HG03045 (cell line): ENCODE results near the gene ALPK1.

Experiments used
- ATAC-seq: cut with Tn5 transposase; IDR thresholded peaks from one replicate; pipeline ENCODE4 v1.9.1; 2021; ENCODE audit warnings: mild to moderate bottlenecking, moderate library complexity; ENCODE audit not compliant: unreplicated experiment

Gene ALPK1

DNA sequence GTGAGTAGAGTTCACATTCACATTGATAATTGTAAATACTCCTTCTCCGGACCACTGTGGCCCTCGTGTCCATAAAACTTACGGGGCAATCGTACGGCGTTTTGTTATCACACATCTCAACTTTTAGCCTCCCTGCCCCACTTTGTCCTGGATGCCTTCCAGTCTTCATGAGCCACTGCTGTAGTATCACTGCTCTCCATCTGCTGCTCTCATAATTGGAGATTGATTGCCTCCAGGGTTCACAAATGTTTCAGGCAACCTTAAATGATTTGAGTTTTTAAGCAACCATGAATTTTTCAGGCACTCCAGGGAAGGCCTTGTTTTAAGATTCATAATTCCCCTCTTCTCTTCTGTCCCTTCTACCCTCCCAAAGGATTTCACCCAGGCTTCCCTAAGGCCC, 28.4 kb downstream of the ALPK1 start:
- no peak for ATAC-seq

DNA sequence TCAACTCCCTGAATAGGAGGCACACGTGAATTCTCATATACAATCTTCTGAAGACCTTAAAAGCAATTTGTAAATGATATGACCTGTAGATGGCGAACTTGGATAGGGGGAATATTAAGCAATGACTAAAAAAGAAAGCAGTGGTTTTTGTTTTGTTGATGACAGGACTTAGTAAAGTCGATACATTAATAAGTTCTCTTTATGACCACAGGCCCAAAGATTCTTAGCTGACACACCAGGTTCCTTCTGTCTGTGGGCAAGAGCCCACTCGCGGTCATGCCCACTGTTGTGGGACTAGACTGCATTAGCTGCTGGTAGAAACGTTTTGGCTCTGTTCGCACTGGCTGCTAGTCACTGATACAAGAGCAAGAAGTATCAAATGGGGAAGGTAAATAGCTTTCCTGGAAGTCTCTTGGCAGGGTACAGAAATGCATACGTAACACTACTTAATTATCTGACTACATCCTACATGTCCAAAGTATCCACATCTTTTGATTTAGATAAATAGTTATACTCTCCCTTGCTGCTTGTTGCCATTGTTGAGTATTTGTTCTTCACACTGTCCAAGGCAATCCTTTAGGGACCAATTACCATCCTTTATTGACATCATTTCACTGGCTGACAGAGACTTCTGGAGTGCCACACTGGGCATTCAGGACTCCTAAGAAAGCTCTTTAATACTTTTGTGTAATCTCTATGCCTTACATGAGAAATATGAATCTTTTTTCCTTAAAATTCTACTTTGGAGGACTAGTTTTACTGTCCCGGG, 31.0 kb downstream of the ALPK1 start:
- ATAC-seq, result peak; percentile 79

DNA sequence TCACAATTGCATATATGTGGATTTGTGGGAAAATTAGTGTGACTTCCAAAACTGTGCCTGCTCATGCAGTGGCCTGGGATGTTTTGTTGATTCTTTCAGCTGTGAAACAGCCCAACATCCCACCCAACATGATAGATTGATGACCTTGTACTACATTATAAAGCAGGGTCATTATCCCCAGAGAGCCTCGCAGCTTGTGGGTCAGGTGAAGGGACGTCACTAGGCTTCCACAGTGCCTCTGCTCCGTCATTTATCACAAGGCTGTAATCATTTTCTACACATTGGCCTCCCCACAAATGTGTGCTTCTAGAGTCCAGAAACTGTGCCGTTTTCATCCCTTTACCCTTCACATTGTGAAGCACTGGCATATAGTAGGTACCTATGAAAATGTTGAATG, 31.6 kb downstream of the ALPK1 start:
- no peak for ATAC-seq

DNA sequence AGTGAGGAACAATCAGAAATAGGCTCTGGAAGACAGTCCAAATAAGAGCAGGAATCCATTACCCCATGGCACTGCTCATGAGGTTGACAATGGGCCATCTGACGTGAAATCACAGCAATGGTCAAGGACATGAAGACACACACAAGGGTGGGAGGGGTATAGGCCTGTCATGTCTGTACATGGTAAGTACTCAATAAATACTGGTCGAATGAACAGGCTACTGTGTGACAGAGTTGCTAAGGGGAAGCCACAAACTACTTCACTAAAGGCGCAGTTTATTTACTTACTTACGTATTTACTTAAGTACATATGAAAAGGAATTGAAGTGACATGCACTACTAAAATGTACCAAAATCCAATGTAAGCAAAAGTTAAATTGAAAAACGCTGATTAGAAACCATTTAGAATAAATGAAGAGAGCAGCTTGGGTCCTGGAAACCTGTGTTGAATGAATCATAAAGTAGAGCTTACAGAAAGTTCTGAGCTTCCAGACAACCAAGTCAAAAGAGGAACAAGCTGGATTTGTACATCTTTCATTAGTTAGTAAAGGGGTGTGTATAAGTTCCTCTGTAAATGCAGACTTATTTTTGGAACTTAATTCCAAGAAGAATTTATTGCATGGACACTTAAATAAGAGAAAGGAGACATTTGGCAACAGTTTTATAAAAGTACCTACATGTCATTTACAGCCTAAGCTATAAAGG, 32.7 kb downstream of the ALPK1 start:
- ATAC-seq, result no peak

DNA sequence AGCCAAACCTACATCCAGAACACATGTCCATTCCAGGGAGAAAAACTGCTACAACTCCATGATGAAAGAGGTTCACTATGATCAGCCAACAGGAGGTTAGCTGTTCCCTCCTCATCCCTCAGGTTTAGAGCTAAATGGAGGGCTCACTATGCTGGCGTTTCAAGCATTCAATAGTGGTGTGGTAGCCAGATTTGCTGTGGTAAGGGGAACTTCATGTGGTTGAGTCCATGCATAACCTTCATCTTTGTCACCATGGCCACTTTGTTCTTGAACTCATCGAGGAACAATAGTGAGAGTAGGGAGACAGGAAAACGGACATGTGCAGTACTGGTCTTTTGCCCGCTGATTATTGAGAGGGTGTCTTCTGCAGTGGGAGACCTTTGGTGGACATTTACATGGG, 33.8 kb downstream of the ALPK1 start:
- ATAC-seq, result no peak

DNA sequence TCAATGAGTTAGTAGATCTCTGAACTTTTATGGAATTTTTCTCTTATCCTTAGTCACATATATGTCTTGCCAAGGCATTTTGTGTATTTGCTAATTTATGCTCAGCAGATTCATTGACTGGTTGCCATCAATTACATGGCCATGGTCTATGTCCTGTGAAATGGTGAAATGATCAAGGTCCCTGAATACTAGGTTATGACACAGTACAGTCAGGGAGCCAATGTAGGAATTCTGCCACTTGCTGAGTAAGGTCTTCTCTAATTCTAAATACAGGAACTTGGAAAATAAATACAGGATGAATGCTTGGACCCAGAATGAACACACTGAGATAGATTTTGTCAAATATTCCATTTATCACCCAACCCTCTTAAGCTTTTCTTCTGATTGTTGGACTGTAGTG, 35.2 kb downstream of the ALPK1 start:
- no peak for ATAC-seq

DNA sequence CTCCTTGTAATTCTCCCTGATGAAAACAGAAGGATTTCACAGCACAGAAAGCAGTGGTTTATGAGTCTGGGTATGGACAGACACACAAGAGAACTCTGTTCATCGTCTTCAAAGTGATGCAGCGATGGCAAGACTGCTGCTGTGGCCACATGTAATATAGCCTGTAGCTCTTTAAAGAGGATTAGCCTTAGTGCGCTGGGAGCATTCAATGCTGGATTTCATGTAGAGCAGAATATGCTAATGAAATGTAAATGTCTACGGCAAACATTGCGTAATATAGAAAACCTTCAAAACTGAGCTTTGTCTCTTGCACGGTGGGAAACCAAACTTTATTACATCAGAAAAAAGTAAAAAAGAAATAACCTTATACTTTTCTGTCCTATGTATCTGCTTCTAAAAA, 42.9 kb downstream of the ALPK1 start:
- no peak for ATAC-seq

DNA sequence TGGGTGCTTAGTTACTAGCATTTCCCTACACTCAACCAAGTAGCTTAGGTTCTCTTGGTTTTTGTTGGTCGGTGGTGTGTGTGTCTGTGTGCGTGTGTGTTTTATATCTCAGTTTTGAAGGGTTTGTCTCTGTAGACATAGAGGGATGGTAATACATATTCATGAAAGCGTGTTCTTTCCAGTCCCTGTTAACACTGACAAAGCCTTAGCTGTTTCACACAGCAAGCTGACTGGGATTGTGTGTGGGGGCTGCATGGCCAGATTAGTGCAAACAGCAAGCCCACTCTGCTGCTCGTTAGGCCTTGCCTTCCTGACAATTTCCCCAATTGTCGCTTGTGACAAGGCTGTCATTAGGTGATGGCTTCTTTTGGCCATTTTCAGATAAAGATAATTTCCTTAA, 43.9 kb downstream of the ALPK1 start:
- ATAC-seq, result no peak

DNA sequence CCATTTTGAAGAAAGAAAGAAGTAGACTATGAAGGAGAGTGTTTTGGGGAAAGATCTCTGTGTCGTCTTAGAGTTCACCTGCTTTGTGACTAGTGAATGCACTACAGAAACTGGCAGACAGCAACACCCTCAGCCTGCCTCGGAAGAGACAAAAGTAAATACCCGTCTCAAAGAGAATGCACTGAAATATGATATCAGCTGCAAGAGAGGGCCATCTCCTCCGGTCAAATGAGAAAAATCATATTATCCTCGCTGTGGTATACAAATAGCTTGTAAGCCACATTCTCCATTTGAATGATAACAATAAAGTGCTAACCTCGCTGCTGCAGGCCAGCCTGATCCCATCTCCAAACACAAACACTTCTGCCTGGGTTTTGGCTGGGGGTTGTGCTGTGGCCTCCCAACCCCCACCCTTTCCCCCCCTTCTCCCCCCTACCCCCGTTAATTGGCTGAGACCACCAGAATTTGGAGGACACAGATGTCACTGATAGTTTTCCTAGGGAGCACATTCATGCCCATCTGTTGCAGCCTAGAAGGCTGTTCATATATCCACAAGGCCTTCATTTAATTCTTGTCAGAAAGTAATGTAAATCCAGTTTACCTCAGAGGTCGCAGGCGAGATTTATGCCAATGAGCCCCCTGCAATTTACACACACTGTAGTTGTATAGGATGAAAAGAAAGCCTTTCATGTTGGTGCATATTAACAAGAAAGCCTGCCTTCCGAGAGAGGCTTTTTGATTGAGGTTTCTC, 46.3 kb downstream of the ALPK1 start:
- no peak for ATAC-seq

DNA sequence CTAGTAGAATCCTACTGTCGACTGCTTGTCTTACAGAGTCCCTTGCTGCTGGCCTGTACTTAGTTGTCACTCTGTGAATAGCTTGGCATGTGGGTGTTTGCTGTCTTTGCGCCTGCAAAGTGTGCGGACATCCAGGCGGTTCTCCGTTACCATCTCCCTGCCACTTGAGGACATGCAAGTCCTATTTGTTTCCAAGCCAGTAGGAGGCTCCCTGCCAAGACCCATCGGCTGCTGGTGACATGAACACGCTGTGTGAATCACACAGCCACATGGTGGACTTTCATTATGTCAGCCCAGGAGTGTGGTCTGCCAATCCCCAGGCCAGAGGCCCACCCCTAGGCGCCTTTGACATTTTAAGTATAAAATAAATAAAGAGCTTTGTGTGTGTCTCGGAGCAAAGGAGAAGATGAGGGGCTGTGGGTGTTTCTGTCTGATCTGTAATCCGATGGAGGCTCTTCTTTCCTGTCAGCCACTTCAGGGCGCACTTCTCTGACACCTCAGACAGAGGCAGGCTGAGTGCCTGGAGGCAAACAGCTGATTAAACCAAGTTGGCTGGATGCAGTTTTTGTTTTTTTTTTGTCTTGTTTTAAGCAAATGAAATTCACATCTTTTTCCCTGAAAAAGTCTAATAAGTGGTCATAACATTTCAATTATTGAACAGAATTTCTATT, 51.5 kb downstream of the ALPK1 start:
- ATAC-seq, result no peak

DNA sequence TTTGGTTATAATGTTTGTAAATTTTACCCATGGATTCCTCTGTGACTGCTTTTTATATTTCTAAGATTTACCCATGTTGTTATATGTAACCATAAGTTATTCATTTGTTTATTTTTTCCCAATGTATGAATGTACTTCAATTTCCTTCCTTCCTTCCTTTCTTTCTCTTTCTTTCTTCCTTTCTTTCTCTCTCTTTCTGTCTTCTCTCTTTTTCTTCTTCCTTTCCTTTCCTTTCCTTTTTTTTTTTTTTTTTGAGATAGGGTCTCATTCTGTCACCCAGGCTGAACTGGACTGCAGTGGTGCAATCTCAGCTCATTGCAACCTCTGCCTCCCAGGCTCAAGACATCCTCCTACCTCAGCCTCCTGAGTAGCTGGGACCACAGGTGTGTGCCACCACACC, 55.6 kb downstream of the ALPK1 start:
- ATAC-seq, result no peak

DNA sequence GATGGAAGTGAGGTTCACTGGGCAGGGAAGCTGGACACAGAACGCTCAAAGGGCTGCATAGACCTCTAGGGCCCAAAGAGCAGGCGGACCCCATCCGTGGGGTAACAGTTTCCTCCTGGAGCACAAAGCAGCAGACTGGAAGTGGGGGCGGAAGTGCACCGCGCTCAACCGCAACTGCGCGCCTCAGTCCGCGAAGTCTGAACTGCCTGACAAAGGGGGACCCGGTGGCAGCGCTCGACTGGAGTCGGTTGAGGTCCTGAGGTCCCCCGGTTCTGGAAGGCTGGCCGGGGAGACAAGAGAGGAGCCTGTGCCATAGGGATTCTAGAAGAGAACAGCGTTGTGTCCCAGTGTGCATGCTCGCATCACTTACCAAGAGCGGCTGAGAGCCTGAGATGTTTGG, 58.5 kb downstream of the ALPK1 start:
- no peak for ATAC-seq

DNA sequence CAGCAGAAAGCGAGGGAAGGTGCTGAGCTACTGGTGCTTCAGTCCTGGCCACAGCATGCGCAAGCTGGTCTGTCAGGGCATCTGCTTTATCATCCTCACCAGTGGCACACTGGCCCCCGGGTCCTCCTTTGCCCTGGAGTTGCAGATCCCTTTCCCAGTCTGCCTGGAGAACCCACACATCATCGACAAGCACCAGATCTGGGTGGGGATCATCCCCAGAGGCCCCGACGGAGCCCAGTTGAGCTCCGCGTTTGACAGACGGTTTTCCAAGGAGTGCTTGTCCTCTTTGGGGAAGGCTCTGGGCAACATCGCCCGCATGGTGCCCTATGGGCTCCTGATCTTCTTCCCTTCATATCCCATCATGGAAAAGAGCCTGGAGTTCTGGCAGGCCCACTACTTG, 60.3 kb downstream of the ALPK1 start:
- no peak for ATAC-seq

DNA sequence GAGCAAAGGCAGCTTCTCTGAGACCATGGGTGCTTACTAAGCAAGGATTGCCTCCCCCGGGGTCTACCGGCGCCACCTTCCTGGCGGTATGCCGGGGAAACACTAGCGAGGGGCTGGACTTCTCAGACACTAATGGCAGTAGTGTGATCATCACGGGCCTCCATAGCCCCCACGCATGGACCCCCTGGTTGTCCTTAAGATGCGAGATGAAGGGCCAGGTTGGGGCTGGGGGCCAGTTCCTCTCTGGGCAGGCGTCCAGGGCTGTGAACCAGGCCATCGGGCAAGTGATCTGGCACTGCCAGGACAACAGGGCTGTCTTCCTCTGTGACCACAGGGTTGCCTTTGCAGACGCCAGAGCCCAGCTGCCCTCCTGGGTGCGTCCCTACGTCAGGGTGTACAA, 60.7 kb downstream of the ALPK1 start:
- ATAC-seq, result no peak

DNA sequence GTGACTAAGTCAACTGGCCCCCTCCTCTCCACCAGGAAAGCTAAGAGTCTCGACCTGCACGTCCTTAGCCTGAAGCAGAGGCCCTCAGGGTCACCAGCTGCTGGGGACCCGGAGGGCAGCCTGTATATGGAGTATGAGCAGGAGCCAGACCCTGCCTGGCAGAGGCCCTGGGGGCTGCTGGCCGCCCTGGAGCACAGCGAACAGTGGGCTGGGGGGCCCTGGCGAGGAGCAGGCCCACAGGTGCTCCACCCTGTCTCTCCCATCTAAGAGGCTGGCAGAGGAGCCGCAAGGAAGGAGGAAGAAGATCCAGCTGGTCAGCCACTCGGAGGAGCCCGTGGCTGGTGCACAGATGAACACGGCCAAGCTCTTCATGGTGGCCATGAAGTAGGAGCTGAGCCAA, 61.2 kb downstream of the ALPK1 start:
- no peak for ATAC-seq

DNA sequence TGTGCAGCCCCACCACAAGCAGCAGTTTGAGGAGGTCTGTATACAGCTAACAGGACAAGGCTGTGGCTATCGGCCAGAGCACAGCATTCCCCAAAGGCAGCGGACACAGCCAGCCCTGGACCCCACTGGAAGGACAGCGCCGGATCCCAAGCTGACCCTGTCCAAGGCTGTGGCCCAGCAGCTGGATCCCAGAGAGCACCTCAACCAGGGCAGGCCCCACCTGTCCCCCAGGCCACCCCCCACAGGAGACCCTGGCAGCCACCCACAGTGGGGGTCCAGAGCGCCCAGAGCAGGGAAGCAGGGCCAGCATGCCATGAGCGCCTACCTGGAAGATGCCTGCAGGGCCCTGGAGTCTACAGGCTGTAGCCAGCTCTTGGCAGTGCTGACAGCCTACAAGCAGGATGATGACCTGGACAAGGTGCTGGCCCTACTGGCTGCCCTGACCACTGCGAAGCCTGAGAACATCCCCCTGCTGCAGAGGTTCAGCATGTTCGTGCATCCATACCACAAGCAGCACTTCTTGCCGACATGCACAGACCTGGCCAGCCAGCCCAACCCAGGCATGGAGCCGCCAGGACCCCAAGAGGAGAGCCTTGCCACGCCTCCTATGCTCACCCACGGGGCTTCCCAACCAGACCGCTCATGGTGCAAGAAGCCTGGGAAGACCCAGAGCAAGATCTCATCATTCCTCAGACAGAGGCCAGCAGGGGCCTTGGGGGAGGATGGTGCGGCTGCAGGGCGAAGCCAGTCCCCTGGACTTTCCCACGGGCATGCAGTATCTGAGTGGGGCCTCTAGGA, 62.0 kb downstream of the ALPK1 start:
- no peak for ATAC-seq

DNA sequence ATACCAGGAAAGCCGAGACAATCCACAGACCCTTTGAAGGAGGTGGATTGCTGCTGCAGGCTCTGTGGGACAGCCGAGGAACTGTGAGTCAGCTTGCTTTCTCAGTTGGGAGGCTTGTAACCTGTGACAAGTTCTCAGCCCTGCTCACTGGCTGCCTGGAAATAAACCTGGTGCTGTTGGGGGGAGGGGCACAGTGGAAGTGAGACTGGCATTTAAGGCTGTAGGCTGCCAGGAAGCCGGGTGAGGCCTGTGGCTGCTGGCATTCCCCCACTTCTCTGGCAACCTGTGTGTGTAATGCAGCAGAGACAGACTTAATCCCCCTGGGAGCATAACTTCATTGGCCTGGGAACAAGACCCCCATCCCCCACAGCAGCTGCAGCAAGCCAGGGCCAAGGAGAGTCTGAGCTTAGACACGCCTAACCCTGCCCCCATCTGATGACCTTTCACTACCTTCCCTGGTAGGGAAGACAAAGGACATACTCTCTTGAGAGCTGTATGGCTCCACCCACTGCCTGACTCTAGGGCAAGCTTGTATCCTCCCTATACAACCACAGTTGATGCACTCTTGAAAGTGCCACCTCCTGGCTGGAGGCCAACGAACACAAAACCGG, 64.1 kb downstream of the ALPK1 start:
- ATAC-seq, result peak; percentile 57

DNA sequence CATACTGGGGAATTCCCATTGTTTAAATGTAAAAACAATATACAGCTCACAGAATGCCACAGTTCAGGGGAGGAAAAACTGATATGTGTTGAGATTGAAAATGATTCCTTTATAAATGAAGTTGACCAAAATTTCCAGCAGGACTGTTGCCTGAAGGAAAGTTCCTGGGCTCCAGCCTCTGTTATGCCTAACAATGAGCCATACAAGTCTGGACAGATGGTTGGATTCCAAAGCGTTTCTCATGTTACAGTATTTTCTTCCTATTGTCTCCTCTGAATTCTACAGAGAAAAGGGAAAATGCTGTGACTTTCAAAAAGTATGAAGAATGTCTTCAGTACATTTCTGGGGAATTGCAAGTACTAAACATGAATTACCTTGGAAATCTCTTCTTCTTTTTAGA, 73.3 kb downstream of the ALPK1 start:
- no peak for ATAC-seq

DNA sequence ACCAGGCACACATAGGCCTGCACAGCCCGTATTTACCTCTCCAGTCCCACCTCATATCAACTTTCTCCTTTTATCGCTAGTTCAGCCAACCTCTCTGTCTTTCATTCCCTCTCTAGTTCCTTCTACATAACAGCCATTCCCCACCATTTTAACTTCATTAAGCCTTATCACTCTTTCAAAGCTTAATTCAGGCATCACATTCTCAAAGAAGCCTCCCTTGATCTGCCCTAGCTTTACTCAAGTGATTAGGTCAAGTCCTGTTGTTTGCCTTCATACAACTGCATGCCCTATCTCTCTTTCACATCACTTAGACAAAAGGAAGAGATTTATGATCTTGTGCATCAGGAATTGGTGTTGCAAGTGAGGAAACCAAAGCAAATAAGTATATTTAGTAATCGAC, 74.2 kb downstream of the ALPK1 start:
- ATAC-seq, result no peak

DNA sequence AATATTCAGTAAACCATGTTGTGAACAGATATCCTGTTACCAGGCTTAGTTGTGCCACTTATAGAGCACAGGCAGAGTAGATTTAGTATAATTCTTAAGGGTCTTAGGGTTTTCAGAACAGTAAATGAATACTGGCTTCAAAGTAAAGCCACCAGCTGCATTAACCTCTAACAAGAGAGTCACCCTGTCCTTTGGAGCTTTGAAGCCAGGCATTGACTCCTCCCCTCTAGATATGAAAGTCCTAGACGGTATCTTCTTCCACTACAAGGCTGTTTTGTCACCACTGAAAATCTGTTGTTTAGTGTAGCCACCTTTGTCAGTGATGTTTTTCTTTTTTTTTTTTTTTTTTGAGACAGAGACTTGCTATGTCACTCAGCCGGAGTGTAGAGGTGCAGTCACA, 77.7 kb downstream of the ALPK1 start:
- ATAC-seq, result no peak
